Measurements from ENCODE around the gene ERCC2.

The ERCC2 gene

GRCh38 chr19:45331411-45331810 is 39.0 kb downstream of the ERCC2 start:
- H3K4me3 ChIP-seq (ENCODE audit: low read depth, low read length), result no peak overlapping the region
- TF ChIP-seq, protein P1, sequence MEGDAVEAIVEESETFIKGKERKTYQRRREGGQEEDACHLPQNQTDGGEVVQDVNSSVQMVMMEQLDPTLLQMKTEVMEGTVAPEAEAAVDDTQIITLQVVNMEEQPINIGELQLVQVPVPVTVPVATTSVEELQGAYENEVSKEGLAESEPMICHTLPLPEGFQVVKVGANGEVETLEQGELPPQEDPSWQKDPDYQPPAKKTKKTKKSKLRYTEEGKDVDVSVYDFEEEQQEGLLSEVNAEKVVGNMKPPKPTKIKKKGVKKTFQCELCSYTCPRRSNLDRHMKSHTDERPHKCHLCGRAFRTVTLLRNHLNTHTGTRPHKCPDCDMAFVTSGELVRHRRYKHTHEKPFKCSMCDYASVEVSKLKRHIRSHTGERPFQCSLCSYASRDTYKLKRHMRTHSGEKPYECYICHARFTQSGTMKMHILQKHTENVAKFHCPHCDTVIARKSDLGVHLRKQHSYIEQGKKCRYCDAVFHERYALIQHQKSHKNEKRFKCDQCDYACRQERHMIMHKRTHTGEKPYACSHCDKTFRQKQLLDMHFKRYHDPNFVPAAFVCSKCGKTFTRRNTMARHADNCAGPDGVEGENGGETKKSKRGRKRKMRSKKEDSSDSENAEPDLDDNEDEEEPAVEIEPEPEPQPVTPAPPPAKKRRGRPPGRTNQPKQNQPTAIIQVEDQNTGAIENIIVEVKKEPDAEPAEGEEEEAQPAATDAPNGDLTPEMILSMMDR (IDR thresholded peaks at IDR 0.05; ENCODE audit: borderline replicate concordance, insufficient read depth, low read depth, low read length), result no peak

- TF ChIP-seq, protein P1 (IDR thresholded peaks at IDR 0.05; ENCODE audit: borderline replicate concordance, insufficient read depth, low read depth, low read length), result no peak
- no peak overlapping the region for H3K4me3 ChIP-seq (ENCODE audit: low read depth, low read length)
Observed at GRCh38 chr19:45327404-45328143, 42.8 kb downstream of the ERCC2 start.

DNA sequence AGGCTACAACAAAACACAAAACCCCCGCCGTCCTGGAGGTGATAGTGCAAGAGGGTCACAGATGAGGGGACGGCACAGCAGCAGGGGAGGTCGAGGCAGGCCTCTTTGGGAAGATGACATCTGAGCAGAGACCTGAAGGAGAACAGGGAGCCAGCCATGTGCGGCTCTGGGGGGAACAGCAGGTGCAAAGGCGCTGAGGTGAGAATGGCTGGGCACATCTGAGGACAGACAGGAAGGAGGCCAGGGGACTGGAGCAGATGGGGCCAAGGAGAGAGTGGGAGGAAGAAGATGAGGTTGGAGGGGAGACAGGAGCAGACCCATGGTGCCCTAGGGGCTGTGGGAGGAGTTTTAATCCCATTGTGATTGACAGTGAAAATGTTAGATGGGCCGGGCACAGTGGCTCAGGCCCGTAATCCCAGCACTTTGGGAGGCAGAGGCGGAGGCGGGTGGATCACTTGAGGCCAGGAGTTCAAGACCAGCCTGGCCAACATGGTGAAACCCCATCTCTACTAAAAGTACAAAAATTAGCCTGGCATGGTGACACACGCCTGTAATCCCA is 45.9 kb downstream of the ERCC2 start:
- no peak overlapping the region for H3K4me3 ChIP-seq (ENCODE audit: low read depth, low read length)
- TF ChIP-seq, protein P1 (IDR thresholded peaks at IDR 0.05; ENCODE audit: borderline replicate concordance, insufficient read depth, low read depth, low read length), result no peak

GRCh38 chr19:45323671-45324081 is 46.7 kb downstream of the ERCC2 start:
- H3K4me3 ChIP-seq (ENCODE audit: low read depth, low read length), result no peak overlapping the region

GRCh38 chr19:45322744-45323281 is 47.6 kb downstream of the ERCC2 start, which contains the start of gene CKM:
Gene CKM, minus strand, starts transcription at chr19:45322875. Its CDS starts 3,162 bp downstream, at chr19:45319713.
- TF ChIP-seq, protein P1 (IDR thresholded peaks at IDR 0.05; ENCODE audit: borderline replicate concordance, insufficient read depth, low read depth, low read length), result no peak
- no peak within 1 kb of the TSS for H3K4me3 ChIP-seq (ENCODE audit: low read depth, low read length)

More at GRCh38 chr19:45323671-45324081, 46.7 kb downstream of the ERCC2 start:
- TF ChIP-seq, protein P1 (IDR thresholded peaks at IDR 0.05; ENCODE audit: borderline replicate concordance, insufficient read depth, low read depth, low read length), result no peak

- TF ChIP-seq, protein P1 (IDR thresholded peaks at IDR 0.05; ENCODE audit: borderline replicate concordance, insufficient read depth, low read depth, low read length), result no peak
- no peak overlapping the region for H3K4me3 ChIP-seq (ENCODE audit: low read depth, low read length)
Observed at GRCh38 chr19:45322311-45322710, 48.1 kb downstream of the ERCC2 start.
